Measurements from ENCODE around the gene COX17.
A peak's percentile ranks its signal among the peaks of the same experiment; 100 is the strongest.

The COX17 gene

DNA sequence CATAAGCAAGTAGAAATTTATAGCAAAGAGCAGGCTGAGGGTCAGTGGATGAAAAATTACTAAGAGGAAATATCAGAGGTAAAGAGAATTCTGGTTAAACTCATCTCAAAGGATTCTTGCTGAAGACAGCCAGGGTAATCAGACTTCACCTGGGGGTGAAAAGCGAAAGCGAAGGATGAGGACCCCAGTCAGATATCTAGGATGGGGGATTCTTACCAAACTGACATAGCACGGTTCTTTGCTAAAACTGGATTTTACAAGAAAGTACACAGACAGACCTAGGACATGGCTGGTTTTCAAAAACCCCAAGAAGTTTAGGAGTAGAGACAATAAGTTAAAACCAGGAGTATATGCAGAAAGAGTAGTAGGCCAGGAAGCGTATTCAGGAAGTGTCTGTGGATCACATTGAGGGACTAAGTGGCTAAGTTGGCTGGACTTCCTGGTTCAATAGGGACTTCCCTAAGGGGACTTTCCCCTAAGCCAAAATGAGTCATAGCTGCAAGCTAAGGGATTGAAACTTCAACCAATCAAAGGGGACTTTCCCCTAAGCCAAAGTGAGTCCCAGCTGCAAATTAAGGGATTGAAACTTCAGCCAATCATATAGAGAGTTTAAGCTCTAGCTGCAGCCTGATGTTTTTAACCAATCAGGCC lies 23.2 kb upstream of the COX17 start:
- Histone ChIP-seq H3K27ac (no peak overlapping the region), H3K27me3 (no peaks in the 10 kb centered on the region), H3K4me1 (peaks cover 0 to 18% (median 7%) of the 10 kb centered on the region in 4 donors), H3K4me3 (no peak overlapping the region), H3K9me3 (no peaks in the 10 kb centered on the region), H3K36me3 (no peaks in the 10 kb centered on the region)
- no peak for DNase-seq
- intact Hi-C loops (cut with DNase I; ENCODE audit: low total_unique reads): loop anchor here (5.0 kb wide), 1 partner anchor 203 kb away; the partner anchor contains the start of gene TIMMDC1
- TF ChIP-seq, protein P1, sequence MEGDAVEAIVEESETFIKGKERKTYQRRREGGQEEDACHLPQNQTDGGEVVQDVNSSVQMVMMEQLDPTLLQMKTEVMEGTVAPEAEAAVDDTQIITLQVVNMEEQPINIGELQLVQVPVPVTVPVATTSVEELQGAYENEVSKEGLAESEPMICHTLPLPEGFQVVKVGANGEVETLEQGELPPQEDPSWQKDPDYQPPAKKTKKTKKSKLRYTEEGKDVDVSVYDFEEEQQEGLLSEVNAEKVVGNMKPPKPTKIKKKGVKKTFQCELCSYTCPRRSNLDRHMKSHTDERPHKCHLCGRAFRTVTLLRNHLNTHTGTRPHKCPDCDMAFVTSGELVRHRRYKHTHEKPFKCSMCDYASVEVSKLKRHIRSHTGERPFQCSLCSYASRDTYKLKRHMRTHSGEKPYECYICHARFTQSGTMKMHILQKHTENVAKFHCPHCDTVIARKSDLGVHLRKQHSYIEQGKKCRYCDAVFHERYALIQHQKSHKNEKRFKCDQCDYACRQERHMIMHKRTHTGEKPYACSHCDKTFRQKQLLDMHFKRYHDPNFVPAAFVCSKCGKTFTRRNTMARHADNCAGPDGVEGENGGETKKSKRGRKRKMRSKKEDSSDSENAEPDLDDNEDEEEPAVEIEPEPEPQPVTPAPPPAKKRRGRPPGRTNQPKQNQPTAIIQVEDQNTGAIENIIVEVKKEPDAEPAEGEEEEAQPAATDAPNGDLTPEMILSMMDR (IDR thresholded peaks at IDR 0.05): no peak

DNA sequence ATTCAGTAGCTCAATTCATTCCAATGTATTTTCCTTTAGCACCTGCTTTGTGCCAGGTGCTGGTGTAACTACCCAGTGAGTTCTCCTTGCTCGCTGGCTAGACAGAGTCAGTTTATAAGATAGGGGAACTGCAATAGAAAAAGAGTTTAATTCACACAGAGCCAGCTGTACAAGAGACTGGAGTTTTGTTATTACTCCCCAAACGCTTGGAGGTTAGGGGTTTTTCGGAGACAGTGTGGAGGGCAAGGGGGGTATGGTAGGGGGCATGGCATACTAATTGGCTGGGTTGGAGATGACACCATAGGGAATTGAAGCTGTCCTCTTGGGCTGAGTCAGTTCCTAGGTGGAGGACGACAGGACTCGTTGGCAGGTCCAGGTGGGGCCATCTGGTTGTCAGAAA lies 20.2 kb upstream of the COX17 start:
- H3K9me3 ChIP-seq: no peaks in the 10 kb centered on the region
- peaks cover 0 to 5% (median 2%) of the 10 kb centered on the region in 4 donors for H3K4me1 ChIP-seq
- no peaks in the 10 kb centered on the region for H3K36me3 ChIP-seq
- H3K4me3 ChIP-seq: no peak overlapping the region
- no peak for DNase-seq
- intact Hi-C loops (cut with DNase I; ENCODE audit: low total_unique reads): no loop called here
- H3K27me3 ChIP-seq: no peaks in the 10 kb centered on the region
- no peak overlapping the region for H3K27ac ChIP-seq
- TF ChIP-seq, protein P1 (IDR thresholded peaks at IDR 0.05): no peak

GRCh38 chr3:119695480-119695879 lies 18.3 kb upstream of the COX17 start:
- Histone ChIP-seq H3K4me1 (no peaks in the 10 kb centered on the region), H3K27me3 (no peaks in the 10 kb centered on the region), H3K4me3 (no peak overlapping the region), H3K9me3 (no peaks in the 10 kb centered on the region), H3K27ac (no peak overlapping the region), H3K36me3 (no peaks in the 10 kb centered on the region)
- DNase-seq: no peak
- TF ChIP-seq, protein P1 (IDR thresholded peaks at IDR 0.05): no peak
- intact Hi-C loops (cut with DNase I; ENCODE audit: low total_unique reads): no loop called here

GRCh38 chr3:119690043-119690656 lies 12.9 kb upstream of the COX17 start:
- H3K4me3 ChIP-seq: no peak overlapping the region
- H3K4me1 ChIP-seq: no peaks in the 10 kb centered on the region
- no peak for DNase-seq
- no peaks in the 10 kb centered on the region for H3K9me3 ChIP-seq
- intact Hi-C loops (cut with DNase I; ENCODE audit: low total_unique reads): no loop called here
- no peaks in the 10 kb centered on the region for H3K36me3 ChIP-seq
- no peak overlapping the region for H3K27ac ChIP-seq
- TF ChIP-seq, protein P1 (IDR thresholded peaks at IDR 0.05): peak; percentile 14 to 17
- H3K27me3 ChIP-seq: no peaks in the 10 kb centered on the region

DNA sequence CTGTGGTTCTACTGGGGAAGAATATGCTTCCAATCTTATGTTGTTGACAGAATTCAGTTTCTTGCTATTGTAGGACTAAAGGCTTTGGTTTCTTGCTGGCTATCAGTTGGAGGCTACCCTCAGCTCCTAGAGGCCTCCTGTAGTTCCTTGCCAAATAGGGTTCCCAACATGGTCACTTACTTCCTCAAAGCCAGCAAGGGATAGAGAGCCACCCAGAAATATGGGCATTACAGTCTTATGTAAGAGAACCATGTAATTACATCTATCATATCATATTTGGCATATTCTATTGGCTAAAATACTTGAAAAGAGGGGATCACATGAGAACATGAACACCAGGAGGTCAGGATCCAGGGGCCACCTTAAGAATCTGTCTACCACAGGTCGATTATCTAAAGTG lies 6.2 kb upstream of the COX17 start:
- Histone ChIP-seq H3K36me3 (no peaks in the 10 kb centered on the region), H3K27me3 (no peaks in the 10 kb centered on the region), H3K4me1 (no peaks in the 10 kb centered on the region), H3K4me3 (no peak overlapping the region), H3K27ac (no peak overlapping the region), H3K9me3 (no peaks in the 10 kb centered on the region)
- intact Hi-C loops (cut with DNase I; ENCODE audit: low total_unique reads): no loop called here
- TF ChIP-seq, protein P1 (IDR thresholded peaks at IDR 0.05): no peak
- no peak for DNase-seq
